HG03066 (cell line): ENCODE data around the gene GNAQ.

ENCODE experiments used
- ATAC-seq: cut with Tn5 transposase; IDR thresholded peaks from one replicate; pipeline ENCODE4 v1.9.1; 2021; ENCODE audit warnings: low read depth; ENCODE audit not compliant: unreplicated experiment

GNAQ gene

GRCh38 chr9:77856615-77857014 lies 175.0 kb downstream of the GNAQ start:
- no peak for ATAC-seq

- no peak for ATAC-seq
These were observed 176.7 kb downstream of the GNAQ start for GRCh38 chr9:77854916-77855311.

GRCh38 chr9:77854258-77854915 lies 177.2 kb downstream of the GNAQ start:
- no peak for ATAC-seq

GRCh38 chr9:77853716-77854115 lies 177.9 kb downstream of the GNAQ start:
- ATAC-seq = no peak

GRCh38 chr9:77851882-77852595 lies 179.6 kb downstream of the GNAQ start:
- no peak for ATAC-seq

GRCh38 chr9:77848897-77849296 lies 182.7 kb downstream of the GNAQ start:
- no peak for ATAC-seq

GRCh38 chr9:77848404-77848803 lies 183.2 kb downstream of the GNAQ start:
- no peak for ATAC-seq

- ATAC-seq = no peak
These were observed 184.0 kb downstream of the GNAQ start for GRCh38 chr9:77847626-77848025.

GRCh38 chr9:77847059-77847499 lies 184.5 kb downstream of the GNAQ start:
- ATAC-seq = no peak

GRCh38 chr9:77844415-77844814 lies 187.2 kb downstream of the GNAQ start:
- ATAC-seq = no peak

GRCh38 chr9:77843871-77844155 lies 187.8 kb downstream of the GNAQ start:
- ATAC-seq = no peak

- no peak for ATAC-seq
These were observed 188.3 kb downstream of the GNAQ start for GRCh38 chr9:77843076-77843870.

- ATAC-seq = no peak
These were observed 189.7 kb downstream of the GNAQ start for GRCh38 chr9:77841739-77842386.

- no peak for ATAC-seq
These were observed 192.0 kb downstream of the GNAQ start for GRCh38 chr9:77839459-77840140.

GRCh38 chr9:77838986-77839385 lies 192.6 kb downstream of the GNAQ start:
- no peak for ATAC-seq

- ATAC-seq = no peak
These were observed 196.6 kb downstream of the GNAQ start for GRCh38 chr9:77834898-77835488.

GRCh38 chr9:77833561-77834429 lies 197.8 kb downstream of the GNAQ start:
- ATAC-seq = no peak

GRCh38 chr9:77832639-77833038 lies 199.0 kb downstream of the GNAQ start:
- ATAC-seq = no peak

GRCh38 chr9:77831781-77832180 lies 199.8 kb downstream of the GNAQ start:
- ATAC-seq = no peak
